Neural progenitor cell (in vitro differentiated cells): ENCODE measurements around the gene ANKRD1. TPM values are rescaled to one million over a fixed set of nuclear protein-coding genes. Genes with fewer than 3 reads are reported as not detected.
A peak's percentile ranks its signal among the peaks of the same experiment; 100 is the strongest.

Experiments used
- DNase-seq: peaks from one replicate; pipeline ENCODE4 v3.0.0-alpha.2; 2016; ENCODE audit warnings: low spot score
- H2AFZ ChIP-seq: fragments of 200-600 bp; sonication (generic); replicated peaks from 2 replicates; pipeline ENCODE4 v1.6.1; 2016; ENCODE audit warnings: antibody characterized with exemption
- H3F3A ChIP-seq: fragments of 200-600 bp; sonication (generic); 2 replicates; pipeline ENCODE4 v1.6.1; 2016; ENCODE audit warnings: antibody characterized with exemption, low read depth
- H3K27ac ChIP-seq: fragments of 200-600 bp; sonication (generic); 2 replicates; pipeline ENCODE4 v1.5.1; 2016; ENCODE audit warnings: mild to moderate bottlenecking
- H3K27me3 ChIP-seq: fragments of 200-600 bp; sonication (generic); 2 replicates; pipeline ENCODE4 v1.6.1; 2016; ENCODE audit warnings: mild to moderate bottlenecking, moderate library complexity
- H3K36me3 ChIP-seq: fragments of 200-600 bp; sonication (generic); 2 replicates; pipeline ENCODE4 v1.5.1; 2016
- H3K4me1 ChIP-seq: fragments of 200-600 bp; sonication (generic); 2 replicates; pipeline ENCODE4 v1.6.1; 2016; ENCODE audit warnings: mixed run types
- H3K4me2 ChIP-seq: fragments of 200-600 bp; sonication (generic); 2 replicates; pipeline ENCODE4 v1.6.1; 2016
- H3K4me3 ChIP-seq: fragments of 200-600 bp; sonication (generic); 2 replicates; pipeline ENCODE4 v1.5.1; 2016
- H3K79me2 ChIP-seq: fragments of 200-600 bp; sonication (generic); 2 replicates; pipeline ENCODE4 v1.6.1; 2016; ENCODE audit warnings: low read depth
- H3K9ac ChIP-seq: fragments of 200-600 bp; sonication (generic); 2 replicates; pipeline ENCODE4 v1.6.1; 2016
- H3K9me3 ChIP-seq: fragments of 200-600 bp; sonication (generic); 2 replicates; pipeline ENCODE4 v1.5.1; 2016; ENCODE audit warnings: low read depth
- H4K20me1 ChIP-seq: fragments of 200-600 bp; sonication (generic); 2 replicates; pipeline ENCODE4 v1.6.1; 2016; ENCODE audit warnings: low read depth
- H3K27ac Mint-ChIP-seq: 3 replicates; pipeline ENCODE4 v1.8.0; 2021; ENCODE audit warnings: mixed read lengths
- H3K27me3 Mint-ChIP-seq: 2 replicates; pipeline ENCODE4 v1.8.0; 2022; ENCODE audit warnings: low read depth, mild to moderate bottlenecking, inconsistent platforms, moderate library complexity, mixed read lengths; ENCODE audit not compliant: insufficient read depth
- H3K36me3 Mint-ChIP-seq: 3 replicates; pipeline ENCODE4 v1.8.0; 2021; ENCODE audit warnings: mixed read lengths
- H3K4me1 Mint-ChIP-seq: 3 replicates; pipeline ENCODE4 v1.8.0; 2021; ENCODE audit warnings: mixed read lengths
- H3K4me3 Mint-ChIP-seq: 3 replicates; pipeline ENCODE4 v1.8.0; 2021; ENCODE audit warnings: mild to moderate bottlenecking, moderate library complexity, mixed read lengths
- H3K9me3 Mint-ChIP-seq: 3 replicates; pipeline ENCODE4 v1.8.0; 2020; ENCODE audit warnings: mixed read lengths
- CTCF ChIP-seq: fragments of 200-600 bp; sonication (generic); IDR thresholded peaks from 2 replicates; pipeline ENCODE4 v1.5.1; 2017; ENCODE audit warnings: antibody characterized with exemption, mild to moderate bottlenecking
- EZH2 ChIP-seq: fragments of 200-600 bp; sonication (generic); IDR thresholded peaks from 2 replicates; pipeline ENCODE4 v1.6.1; 2017; ENCODE audit warnings: antibody characterized with exemption, mild to moderate bottlenecking, moderate library complexity
- EZH2phosphoT487 ChIP-seq: fragments of 200-600 bp; sonication (generic); IDR thresholded peaks from 2 replicates; pipeline ENCODE4 v1.6.1; 2017; ENCODE audit warnings: antibody characterized with exemption
- total RNA-seq: library from RNA; depleted of rRNA; stranded (reverse); fragments of >200 nt; gene quantifications from 2 replicates; pipeline ENCODE4 v1.2.3, GENCODE V29; 2015; ENCODE audit warnings: low replicate concordance

Gene ANKRD1
- total RNA-seq, 1 donor from 2014 or later, result 1.2 TPM

GRCh38 chr10:90921906-90922305, 1.0 kb upstream of the ANKRD1 start:
- TF ChIP-seq EZH2phosphoT487, result no peak
- no peak for TF ChIP-seq CTCF
- TF ChIP-seq EZH2, result no peak
- Histone ChIP-seq H3K4me3 (no peak overlapping the region), H2AFZ (no peak overlapping the region), H3K79me2 (no peaks in the 10 kb centered on the region), H3K27me3 (no peaks in the 10 kb centered on the region), H3K9ac (no peak overlapping the region), H3K4me1 (peaks cover 26% of the 10 kb centered on the region), H3F3A (peaks cover 16% of the 10 kb centered on the region), H3K36me3 (no peaks in the 10 kb centered on the region), H3K9me3 (no peaks in the 10 kb centered on the region), H3K27ac (no peak overlapping the region), H3K4me2 (no peak overlapping the region), H4K20me1 (no peaks in the 10 kb centered on the region)
- H3K4me1 Mint-ChIP-seq, result peaks cover 9% of the 10 kb centered on the region
- H3K9me3 Mint-ChIP-seq, result no peaks in the 10 kb centered on the region
- H3K27me3 Mint-ChIP-seq, result no peaks in the 10 kb centered on the region
- H3K4me3 Mint-ChIP-seq, result no peak overlapping the region
- no peak overlapping the region for H3K27ac Mint-ChIP-seq
- DNase-seq, result no peak
- no peaks in the 10 kb centered on the region for H3K36me3 Mint-ChIP-seq

- H3K9ac ChIP-seq, result no peak overlapping the region
- H3K4me3 ChIP-seq, result no peak overlapping the region
- no peak overlapping the region for H3K27ac ChIP-seq
- no peaks in the 10 kb centered on the region for H3K79me2 ChIP-seq
- Mint-ChIP-seq H3K4me3 (no peak overlapping the region), H3K36me3 (no peaks in the 10 kb centered on the region), H3K27ac (peak overlapping the region; percentile 70), H3K27me3 (no peaks in the 10 kb centered on the region), H3K4me1 (peaks cover 9% of the 10 kb centered on the region), H3K9me3 (no peaks in the 10 kb centered on the region)
- H3K4me2 ChIP-seq, result no peak overlapping the region
- DNase-seq, result no peak
- peaks cover 14% of the 10 kb centered on the region for H3F3A ChIP-seq
- no peak overlapping the region for H2AFZ ChIP-seq
- no peaks in the 10 kb centered on the region for H4K20me1 ChIP-seq
- H3K4me1 ChIP-seq, result peaks cover 21% of the 10 kb centered on the region
- no peaks in the 10 kb centered on the region for H3K36me3 ChIP-seq
- no peaks in the 10 kb centered on the region for H3K9me3 ChIP-seq
- no peaks in the 10 kb centered on the region for H3K27me3 ChIP-seq
- TF ChIP-seq EZH2phosphoT487 (no peak), CTCF (no peak), EZH2 (no peak)
Measured at GRCh38 chr10:90919683-90920574, 958 bp downstream of the ANKRD1 start.

- Histone ChIP-seq H3K79me2 (no peaks in the 10 kb centered on the region), H3K4me1 (peaks cover 14% of the 10 kb centered on the region), H3K27me3 (no peaks in the 10 kb centered on the region), H3K27ac (no peak overlapping the region), H2AFZ (no peak overlapping the region), H3F3A (peaks cover 4% of the 10 kb centered on the region), H3K9ac (no peak overlapping the region), H4K20me1 (no peaks in the 10 kb centered on the region), H3K4me2 (no peak overlapping the region), H3K4me3 (no peak overlapping the region), H3K36me3 (no peaks in the 10 kb centered on the region), H3K9me3 (no peaks in the 10 kb centered on the region)
- H3K4me3 Mint-ChIP-seq, result no peak overlapping the region
- TF ChIP-seq CTCF (no peak), EZH2 (no peak), EZH2phosphoT487 (no peak)
- H3K4me1 Mint-ChIP-seq, result peaks cover 9% of the 10 kb centered on the region
- H3K27ac Mint-ChIP-seq, result no peak overlapping the region
- no peak for DNase-seq
- no peaks in the 10 kb centered on the region for H3K9me3 Mint-ChIP-seq
- no peaks in the 10 kb centered on the region for H3K27me3 Mint-ChIP-seq
- H3K36me3 Mint-ChIP-seq, result no peaks in the 10 kb centered on the region
Measured at GRCh38 chr10:90917968-90918318, 2.9 kb downstream of the ANKRD1 start.
